ENCODE data around the gene PTPRG.

The PTPRG gene

GRCh38 chr3:61774279-61774890 lies 213.0 kb downstream of the PTPRG start:
- no peak for DNase-seq

GRCh38 chr3:61776390-61776789 lies 215.0 kb downstream of the PTPRG start:
- no peak for DNase-seq

GRCh38 chr3:61777483-61777882 lies 216.1 kb downstream of the PTPRG start:
- DNase-seq: no peak

- no peak for DNase-seq
These were observed 216.7 kb downstream of the PTPRG start for GRCh38 chr3:61778095-61778494.

- no peak for DNase-seq
These were observed 218.6 kb downstream of the PTPRG start for GRCh38 chr3:61780016-61780415.

GRCh38 chr3:61780455-61781228 lies 219.3 kb downstream of the PTPRG start:
- DNase-seq: no peak

GRCh38 chr3:61783993-61784718 lies 222.8 kb downstream of the PTPRG start:
- DNase-seq: no peak

GRCh38 chr3:61788623-61789507 lies 227.5 kb downstream of the PTPRG start:
- DNase-seq: no peak

GRCh38 chr3:61789861-61790260 lies 228.5 kb downstream of the PTPRG start:
- no peak for DNase-seq

- DNase-seq: no peak
These were observed 229.0 kb downstream of the PTPRG start for GRCh38 chr3:61790411-61790810.

- no peak for DNase-seq
These were observed 231.7 kb downstream of the PTPRG start for GRCh38 chr3:61793056-61793455.

- no peak for DNase-seq
These were observed 232.2 kb downstream of the PTPRG start for GRCh38 chr3:61793521-61793920.

GRCh38 chr3:61794341-61794740 lies 233.0 kb downstream of the PTPRG start:
- DNase-seq: no peak

- no peak for DNase-seq
These were observed 233.6 kb downstream of the PTPRG start for GRCh38 chr3:61794961-61795360.

GRCh38 chr3:61796088-61796680 lies 234.8 kb downstream of the PTPRG start:
- no peak for DNase-seq

- DNase-seq: no peak
These were observed 235.5 kb downstream of the PTPRG start for GRCh38 chr3:61796911-61797310.

GRCh38 chr3:61802772-61803171 lies 241.4 kb downstream of the PTPRG start:
- no peak for DNase-seq

GRCh38 chr3:61803983-61804382 lies 242.6 kb downstream of the PTPRG start:
- DNase-seq: no peak

- DNase-seq: no peak
These were observed 243.4 kb downstream of the PTPRG start for GRCh38 chr3:61804782-61805181.

GRCh38 chr3:61805510-61806080 lies 244.2 kb downstream of the PTPRG start:
- no peak for DNase-seq

GRCh38 chr3:61806810-61807209 lies 245.4 kb downstream of the PTPRG start:
- no peak for DNase-seq

- DNase-seq: no peak
These were observed 246.5 kb downstream of the PTPRG start for GRCh38 chr3:61807865-61808276.
